Erythroblast (primary cell): ENCODE data around the gene TRIO.

Source experiments
- DNase-seq, 2 experiments: peaks; one replicate each; lab custom pipeline; 2025; lab: John Stamatoyannopoulos, UW
- GATA1 ChIP-seq: IDR thresholded peaks from 2 replicates; pipeline ENCODE4 v1.6.1; 2011; ENCODE audit warnings: low read depth, mild to moderate bottlenecking, control low read depth, low read length, moderate library complexity
- POLR2A ChIP-seq: IDR thresholded peaks from 2 replicates; pipeline ENCODE4 v1.6.1; 2011; ENCODE audit warnings: mild to moderate bottlenecking, low read length

TRIO gene

DNA sequence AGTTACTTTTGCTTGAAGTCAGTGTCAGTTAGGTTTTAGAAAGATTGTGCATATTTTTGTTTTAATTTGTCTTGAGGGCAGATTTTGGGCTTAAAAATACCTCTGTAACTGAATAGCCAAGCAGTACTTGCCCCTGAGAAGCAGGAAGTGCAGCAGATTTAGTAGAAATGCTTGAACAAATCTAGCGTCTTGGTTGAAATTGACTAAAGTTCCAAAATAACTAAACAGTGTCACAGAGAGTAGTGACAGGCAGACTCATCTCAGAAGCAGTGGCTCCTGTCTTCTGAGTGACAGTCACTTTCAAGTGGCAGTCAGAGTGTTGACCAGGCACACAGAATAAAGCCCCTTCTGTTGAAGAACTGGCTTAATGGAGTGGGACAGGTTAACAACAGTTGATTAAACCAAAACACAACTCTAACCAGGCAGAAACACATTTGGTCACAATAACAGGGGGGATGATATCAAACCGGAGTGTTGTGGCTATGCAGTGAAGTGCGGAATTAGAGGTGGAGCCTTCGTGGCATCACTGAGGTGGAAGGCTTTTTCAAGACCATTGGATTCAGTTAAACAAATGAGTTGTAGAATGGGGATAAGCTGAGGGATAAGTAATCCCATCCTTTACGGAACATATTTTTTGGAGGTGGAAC, 29.1 kb downstream of the TRIO start:
- TF ChIP-seq POLR2A (no peak), GATA1 (no peak)
- DNase-seq: no peak

DNA sequence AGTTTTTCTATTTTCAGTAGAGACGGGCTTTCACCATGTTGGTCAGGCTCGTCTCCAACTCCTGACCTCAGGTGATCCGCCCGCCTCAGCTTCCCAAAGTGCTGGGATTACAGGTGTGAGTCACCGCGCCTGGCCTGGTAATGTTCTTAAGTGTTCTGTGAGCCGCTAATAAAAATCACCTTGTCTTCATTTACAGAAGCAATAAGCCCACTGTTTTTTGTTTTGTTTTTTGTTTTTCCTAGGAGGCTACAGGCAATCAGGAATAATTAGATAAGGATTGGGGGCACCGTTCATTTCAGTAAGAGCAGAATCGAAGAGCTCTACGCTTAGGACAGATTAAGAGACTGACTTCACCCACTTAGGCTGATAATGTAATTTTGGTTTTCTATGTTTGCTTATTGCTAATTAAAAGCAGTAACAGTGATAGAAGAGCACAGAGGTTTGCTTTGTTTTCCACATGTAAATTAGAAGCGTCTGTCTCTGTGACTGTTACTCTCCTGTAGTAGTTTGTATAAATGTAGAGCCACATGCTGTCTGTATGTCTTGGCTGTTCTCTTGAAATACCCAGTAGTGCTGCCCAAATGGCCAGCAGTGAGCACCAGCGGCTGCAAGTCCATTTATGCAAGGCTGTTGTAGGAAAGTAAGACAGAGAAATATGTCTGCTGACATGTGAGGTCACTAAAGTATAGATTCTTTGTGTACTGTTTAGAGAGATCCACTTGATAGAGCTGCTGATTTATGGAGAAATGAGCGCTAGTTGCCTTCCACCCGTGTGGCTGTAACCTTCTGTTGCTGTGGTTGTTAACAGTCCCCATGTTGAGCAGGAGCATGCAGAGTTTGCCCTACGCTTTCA, 30.5 kb downstream of the TRIO start:
- peak; percentile 21 to 26 for DNase-seq
- TF ChIP-seq POLR2A (no peak), GATA1 (no peak)

DNA sequence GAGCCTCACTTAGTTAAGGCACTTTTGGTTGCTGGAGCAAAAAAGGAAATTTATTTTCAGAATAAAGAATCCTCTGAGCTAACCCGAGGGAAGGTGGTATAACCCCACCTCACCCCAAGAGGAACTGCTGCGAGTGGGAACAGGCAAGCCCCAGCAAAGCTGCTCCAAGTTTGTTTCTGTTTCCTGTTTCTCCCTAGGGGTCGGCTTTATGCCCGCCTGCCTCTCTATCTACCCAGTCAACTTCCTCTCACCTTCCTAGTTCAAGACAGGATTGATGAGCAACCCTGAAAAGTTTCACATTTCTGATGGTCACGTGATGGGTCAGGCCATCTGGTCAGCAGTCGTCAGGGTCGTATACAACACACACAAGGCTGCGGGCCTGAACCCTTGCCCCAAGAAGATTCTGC, 31.1 kb downstream of the TRIO start:
- TF ChIP-seq POLR2A (no peak), GATA1 (no peak)
- peak; percentile 21 to 22 for DNase-seq

DNA sequence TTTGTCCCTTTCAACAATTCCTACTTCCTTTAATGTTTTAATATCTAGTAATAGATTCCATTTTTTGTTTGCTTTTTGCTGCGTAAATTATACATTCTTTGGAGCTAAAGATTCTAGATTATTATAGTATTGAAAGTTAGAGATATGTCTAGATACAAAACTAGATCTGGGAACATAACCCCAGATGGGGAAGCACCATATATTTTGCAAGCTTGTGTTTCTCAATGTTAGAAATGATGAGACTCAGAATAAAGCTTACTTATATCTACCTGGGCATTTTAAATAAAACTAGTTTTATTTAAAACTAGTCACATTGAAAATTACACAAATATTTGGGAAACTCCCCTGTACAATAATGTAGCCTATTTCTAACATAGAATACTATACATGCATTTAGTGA, 32.2 kb downstream of the TRIO start:
- DNase-seq: no peak
- TF ChIP-seq POLR2A: no peak
- no peak for TF ChIP-seq GATA1

DNA sequence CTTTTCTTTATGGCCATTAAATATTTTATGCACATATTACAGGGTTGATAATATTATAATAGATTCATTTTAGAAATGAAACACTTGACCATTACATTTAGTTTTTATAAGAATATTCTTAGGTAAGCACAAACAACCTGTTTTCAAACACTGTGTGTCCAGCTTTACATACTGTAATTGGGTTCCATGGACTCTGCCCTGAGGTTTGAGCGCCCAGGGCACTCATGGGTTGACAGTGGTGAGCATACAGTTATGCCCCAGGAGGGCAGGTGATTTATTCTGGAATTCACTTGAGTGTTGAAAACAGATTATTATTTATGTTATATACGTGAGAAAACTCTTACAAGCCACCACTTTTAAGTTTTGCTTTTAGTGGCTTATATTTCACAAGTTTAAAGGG, 33.7 kb downstream of the TRIO start:
- no peak for DNase-seq
- TF ChIP-seq GATA1: no peak

DNA sequence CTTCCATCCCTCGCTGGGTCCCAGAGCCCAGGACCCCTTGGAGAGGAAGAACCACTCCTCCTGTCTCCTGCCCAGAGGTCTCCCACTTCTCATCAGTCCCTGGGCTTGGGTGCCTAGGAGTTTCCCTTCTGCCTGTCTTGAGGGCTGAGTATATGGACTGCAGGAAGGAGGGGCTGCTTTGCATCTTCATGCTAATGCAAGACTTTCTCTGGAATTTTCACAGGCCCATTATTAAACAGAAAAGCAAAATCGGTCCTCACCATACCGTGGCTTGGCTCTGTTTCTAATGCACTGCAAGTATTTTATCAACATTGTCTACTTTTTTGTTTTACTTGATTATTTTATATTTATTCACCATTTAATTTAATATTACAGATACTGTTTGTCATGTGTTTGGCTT, 34.5 kb downstream of the TRIO start:
- no peak for DNase-seq
- TF ChIP-seq POLR2A: no peak
- TF ChIP-seq GATA1: no peak

DNA sequence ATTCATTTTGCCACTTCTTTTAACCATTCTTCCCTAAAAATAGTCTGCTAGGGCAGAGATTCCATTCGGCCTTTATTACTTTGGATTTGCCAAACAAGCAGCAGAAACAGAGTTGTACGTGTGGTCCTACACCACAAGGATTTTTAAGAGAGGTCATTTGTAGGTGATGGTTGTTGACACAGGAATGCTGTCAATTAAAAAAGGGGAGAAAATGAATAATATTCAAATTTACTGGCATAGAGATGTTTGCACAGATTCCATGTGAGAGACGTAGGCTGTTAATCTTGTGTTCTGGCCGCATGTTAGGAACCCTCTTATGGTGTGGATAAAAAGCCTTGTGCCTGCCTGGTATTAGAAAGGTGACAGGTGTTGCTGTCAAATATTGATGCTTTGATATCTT, 34.9 kb downstream of the TRIO start:
- DNase-seq: no peak
- no peak for TF ChIP-seq POLR2A

DNA sequence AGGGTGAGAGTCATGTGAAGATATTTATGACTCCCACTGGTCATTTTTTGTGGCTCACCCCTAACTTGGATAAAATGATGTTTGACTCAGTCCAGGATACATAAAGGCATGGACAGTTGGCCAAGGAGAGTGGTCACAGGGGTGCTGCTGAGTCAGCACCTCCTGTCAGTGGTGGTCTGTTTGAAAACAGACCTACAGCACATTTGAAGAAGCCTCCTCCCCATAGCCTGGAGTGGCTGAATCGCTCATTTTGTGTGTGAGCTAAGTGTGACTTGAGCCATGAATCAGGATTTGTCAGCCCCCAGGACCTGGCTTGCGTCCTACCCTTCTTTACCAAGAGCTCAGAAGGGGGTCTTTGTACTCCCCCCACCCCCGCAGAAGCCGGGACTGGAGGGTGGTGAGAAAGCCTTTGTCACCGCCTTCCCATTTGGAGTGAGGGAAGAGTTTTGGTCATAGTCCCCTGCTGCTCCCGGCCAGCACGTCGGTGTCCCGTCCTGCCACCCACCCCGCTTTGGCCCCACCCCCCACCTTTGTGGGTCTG, 35.6 kb downstream of the TRIO start:
- TF ChIP-seq GATA1 (no peak), POLR2A (no peak)
- no peak for DNase-seq

DNA sequence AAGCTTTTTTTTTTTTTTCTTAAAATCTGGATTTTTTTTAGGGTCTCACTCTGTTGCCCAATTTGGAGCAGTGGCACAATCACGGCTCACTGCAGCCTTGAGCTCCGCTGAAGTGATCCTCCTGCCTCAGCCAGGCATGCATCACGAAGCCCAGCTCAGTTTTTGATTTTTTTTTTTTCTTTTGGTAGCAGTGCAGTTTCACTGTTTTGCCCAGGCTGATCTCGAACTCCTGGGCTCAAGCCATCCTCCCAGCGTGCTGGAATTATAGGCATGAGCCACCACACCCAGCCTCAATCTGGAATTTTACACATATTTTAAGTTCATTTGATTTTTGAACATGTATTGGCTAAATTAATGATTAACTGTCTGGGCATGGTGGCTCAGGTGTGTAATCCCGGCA, 36.3 kb downstream of the TRIO start:
- TF ChIP-seq POLR2A: no peak
- TF ChIP-seq GATA1: no peak
- DNase-seq: no peak

DNA sequence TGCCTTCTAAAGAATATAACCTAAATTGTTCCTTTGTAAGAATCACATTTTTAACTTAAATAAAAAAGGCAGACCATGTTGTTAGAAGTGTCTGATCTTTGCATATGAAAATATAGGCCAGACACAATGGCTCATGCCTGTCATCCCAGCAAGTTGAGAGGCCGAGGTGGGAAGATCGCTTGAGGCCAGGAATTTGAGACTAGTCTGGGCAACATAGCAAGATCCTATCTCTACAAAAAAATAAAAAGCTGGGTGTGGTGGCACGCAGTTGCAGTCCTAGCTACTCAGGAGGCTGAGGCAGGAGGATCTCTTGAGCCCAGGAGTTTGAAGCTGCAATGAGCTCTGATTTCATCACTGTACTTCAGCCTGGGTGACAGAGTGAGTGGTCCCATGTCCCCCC, 37.3 kb downstream of the TRIO start:
- no peak for DNase-seq
- TF ChIP-seq POLR2A (no peak), GATA1 (no peak)

DNA sequence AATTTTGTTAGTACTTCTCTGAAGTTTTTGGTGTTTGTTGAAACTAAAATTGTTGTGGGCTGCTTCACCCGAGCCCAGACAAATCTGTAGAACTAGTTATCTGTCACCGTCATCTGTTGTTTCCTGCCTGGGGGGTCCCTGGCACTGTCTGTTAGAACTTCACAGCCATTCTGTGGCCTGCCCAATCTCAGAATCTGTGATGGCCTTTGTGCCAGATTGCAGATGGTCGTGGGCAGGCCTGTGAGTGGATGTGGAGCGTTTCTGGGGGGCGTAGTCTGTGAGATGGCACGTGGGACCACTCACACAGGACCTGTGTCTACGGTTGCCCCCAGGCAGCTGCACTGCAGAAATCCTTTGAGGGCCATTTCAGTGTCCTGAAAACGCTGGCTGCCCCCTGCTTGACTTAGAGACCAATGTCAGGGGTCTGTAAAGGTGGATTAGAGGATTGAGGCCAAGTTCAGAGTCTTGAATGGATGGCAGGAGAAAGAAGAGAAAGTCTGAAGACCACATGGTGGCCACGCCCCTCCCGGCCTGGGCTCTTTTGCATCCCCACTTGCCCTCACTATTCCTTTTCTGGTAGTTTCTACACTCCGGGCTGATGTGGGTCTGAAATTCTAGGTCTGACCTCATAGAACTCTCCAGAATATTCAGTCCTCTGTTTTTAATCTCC, 38.3 kb downstream of the TRIO start:
- TF ChIP-seq GATA1 (no peak), POLR2A (no peak)
- DNase-seq: no peak

DNA sequence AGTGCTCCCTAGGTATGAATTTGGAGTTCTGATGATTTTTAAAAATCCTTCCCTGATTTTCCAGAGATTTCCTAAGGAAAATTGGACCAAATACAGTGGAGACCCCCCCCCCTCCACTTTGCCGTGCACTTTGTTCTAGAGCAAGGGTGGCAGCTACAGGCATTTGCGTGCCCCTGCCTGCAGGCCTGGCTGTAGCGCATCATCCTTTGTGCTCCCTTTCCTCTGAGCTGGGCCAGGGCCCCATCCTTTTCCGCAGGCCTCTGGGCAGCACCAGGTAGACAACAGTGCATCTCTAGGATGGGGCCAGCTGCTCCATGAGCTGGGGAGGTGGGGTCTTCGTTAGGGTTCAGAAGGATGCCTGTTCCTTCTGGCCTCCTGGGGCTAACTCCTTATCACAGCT, 39.6 kb downstream of the TRIO start:
- TF ChIP-seq POLR2A: no peak
- no peak for DNase-seq

DNA sequence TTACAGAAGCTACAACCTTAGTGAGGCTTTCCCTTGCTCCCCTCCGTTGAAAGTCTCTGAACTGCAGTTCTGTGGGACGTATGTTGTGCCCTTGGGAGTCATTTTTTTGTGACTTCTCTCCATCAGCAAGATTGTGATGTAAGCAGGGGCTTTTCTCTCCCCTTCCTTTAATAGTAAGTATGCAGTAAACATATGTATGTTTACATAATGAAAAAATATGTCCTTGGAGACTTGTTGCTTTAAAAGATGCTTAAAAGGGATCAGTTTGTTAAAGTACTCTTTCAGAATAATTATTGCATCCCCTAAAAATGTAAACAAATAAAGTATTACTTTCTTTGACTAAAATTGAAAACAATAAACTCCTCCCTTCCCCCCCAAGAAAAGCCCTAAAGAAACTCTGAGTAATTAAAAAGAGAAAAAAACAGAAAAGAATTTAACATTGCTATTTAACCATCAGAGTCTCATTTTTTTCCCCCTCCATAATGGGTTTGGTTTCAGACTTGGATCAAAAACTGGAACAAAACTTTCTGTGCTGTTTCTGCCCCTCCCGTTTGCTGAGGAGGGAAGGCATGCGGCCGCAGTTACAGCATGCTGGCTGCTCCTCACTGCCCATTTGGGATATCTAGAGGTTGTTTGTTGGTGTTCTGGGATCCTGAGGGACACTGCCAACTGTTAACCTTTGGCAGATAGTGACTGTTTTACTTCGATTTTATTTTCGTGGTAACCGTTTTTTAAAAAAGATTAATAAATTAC, 40.2 kb downstream of the TRIO start:
- TF ChIP-seq GATA1 (no peak), POLR2A (no peak)

More for the DNA sequence above, 40.2 kb downstream of the TRIO start:
- DNase-seq: no peak
